Measurements from ENCODE around the gene GASK1B. TPM values are rescaled to one million over a fixed set of nuclear protein-coding genes. Genes with fewer than 3 reads are reported as not detected.

The GASK1B gene
- total RNA-seq, 1 experiment from 2014 or later, result 1.3 TPM

GRCh38 chr4:158133551-158133950, 39.3 kb downstream of the GASK1B start:
- POLR2A ChIA-PET, result no interaction called here
- Histone ChIP-seq H3K36me3 (ENCODE audit: control insufficient read depth in 1 of 2, insufficient read depth in 2 of 2, low read length in 2 of 2) (no peaks in the 10 kb centered on the region), H3K4me2 (ENCODE audit: low read length) (no peak overlapping the region), H3K9me3 (ENCODE audit: control insufficient read depth in 1 of 2, insufficient read depth in 1 of 2, low read depth in 1 of 2, low read length in 2 of 2) (no peaks in the 10 kb centered on the region), H3K79me2 (ENCODE audit: insufficient read depth, low read length) (no peaks in the 10 kb centered on the region), H3K27me3 (ENCODE audit: insufficient read depth, low read length) (no peaks in the 10 kb centered on the region), H3K4me1 (ENCODE audit: control insufficient read depth in 1 of 2, insufficient read depth in 2 of 2, low read length in 2 of 2) (peaks cover 0 to 3% of the 10 kb centered on the region in 2 experiments; a peak in 1 of 4 replicates), H3K9ac (ENCODE audit: low read length) (no peak overlapping the region), H3K4me3 (replicated peaks in 1 of 2; ENCODE audit: low read depth in 1 of 2, low read length in 2 of 2) (no peak overlapping the region), H2AFZ (ENCODE audit: low read depth, low read length, poor library complexity, severe bottlenecking) (no peak overlapping the region), H4K20me1 (ENCODE audit: insufficient read depth) (no peaks in the 10 kb centered on the region), H3K9me2 (ENCODE audit: insufficient read depth) (no peaks in the 10 kb centered on the region), H3K27ac (ENCODE audit: low read depth, low read length) (no peak overlapping the region)
- DNase-seq (ENCODE audit: low read depth, low spot score), result no peak
- TF ChIP-seq, protein P1, sequence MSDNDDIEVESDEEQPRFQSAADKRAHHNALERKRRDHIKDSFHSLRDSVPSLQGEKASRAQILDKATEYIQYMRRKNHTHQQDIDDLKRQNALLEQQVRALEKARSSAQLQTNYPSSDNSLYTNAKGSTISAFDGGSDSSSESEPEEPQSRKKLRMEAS (IDR thresholded peaks at IDR 0.05), result no peak
- TF ChIP-seq SRF (IDR thresholded peaks at IDR 0.05; ENCODE audit: low read depth) (no peak), EZH2phosphoT487 (IDR thresholded peaks at IDR 0.05; ENCODE audit: borderline replicate concordance) (no peak), ZFX (IDR thresholded peaks at IDR 0.05) (no peak), ELF1 (IDR thresholded peaks at IDR 0.05; ENCODE audit: borderline replicate concordance, low read depth) (no peak), CEBPB (IDR thresholded peaks at IDR 0.05; ENCODE audit: low read depth) (no peak), SP1 (IDR thresholded peaks at IDR 0.05; ENCODE audit: low read depth) (no peak), EGR1 (IDR thresholded peaks at IDR 0.05; ENCODE audit: low read depth) (no peak), POLR2A (IDR thresholded peaks at IDR 0.05; ENCODE audit: borderline replicate concordance, extremely low read depth, insufficient read depth, insufficient read length) (no peak), RAD21 (IDR thresholded peaks at IDR 0.05; ENCODE audit: low read depth) (no peak), EZH2 (IDR thresholded peaks at IDR 0.05) (no peak), CTCF (IDR thresholded peaks at IDR 0.05 in 2 of 3, conservative IDR thresholded peaks at IDR 0.05 in 1 of 3; ENCODE audit: borderline replicate concordance in 1 of 3, insufficient read depth in 1 of 3, low read depth in 2 of 3, low read length in 2 of 3) (no peak), JUND (IDR thresholded peaks at IDR 0.05) (no peak), TCF7L2 (IDR thresholded peaks at IDR 0.05; ENCODE audit: borderline replicate concordance, extremely low read depth, insufficient read depth, insufficient read length) (no peak)
- TF ChIP-seq, protein P2, sequence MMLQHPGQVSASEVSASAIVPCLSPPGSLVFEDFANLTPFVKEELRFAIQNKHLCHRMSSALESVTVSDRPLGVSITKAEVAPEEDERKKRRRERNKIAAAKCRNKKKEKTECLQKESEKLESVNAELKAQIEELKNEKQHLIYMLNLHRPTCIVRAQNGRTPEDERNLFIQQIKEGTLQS (IDR thresholded peaks at IDR 0.05), result no peak
- CTCF ChIA-PET, result no interaction called here
- no TSS peak for BruUV-seq (replicated peaks)
- RAD21 ChIA-PET (ENCODE audit: low non-redundant PET in 1 of 2, low total read pairs in 2 of 2, uncharacterized antibody in 2 of 2, unreplicated experiment in 2 of 2), result no interaction called here
- intact Hi-C loops (cut with micrococcal nuclease), result no loop called here
- ATAC-seq, result no peak

Measured in HCT116 (cell line).